Ishikawa (cell line): Measurements from ENCODE around the gene TRIP6.

ENCODE experiments used
- CEBPB ChIP-seq: IDR thresholded peaks from 2 replicates; pipeline ENCODE4 v1.6.1; 2012
- CREB1 ChIP-seq: IDR thresholded peaks from 2 replicates; pipeline ENCODE4 v1.6.1; 2012; ENCODE audit warnings: low read depth
- EGR1 ChIP-seq: IDR thresholded peaks from 2 replicates; pipeline ENCODE4 v1.6.1; 2012
- EP300 ChIP-seq: IDR thresholded peaks from 2 replicates; pipeline ENCODE4 v1.6.1; 2012; ENCODE audit warnings: borderline replicate concordance
- FOXM1 ChIP-seq: IDR thresholded peaks from 2 replicates; pipeline ENCODE4 v1.6.1; 2012; ENCODE audit warnings: low read depth, borderline replicate concordance
- MAX ChIP-seq: IDR thresholded peaks from 2 replicates; pipeline ENCODE4 v1.6.1; 2012
- NFIC ChIP-seq: IDR thresholded peaks from 2 replicates; pipeline ENCODE4 v1.6.1; 2012
- RAD21 ChIP-seq: IDR thresholded peaks from 2 replicates; pipeline ENCODE4 v1.6.1; 2012; ENCODE audit warnings: low read depth
- REST ChIP-seq: IDR thresholded peaks from 2 replicates; pipeline ENCODE4 v1.6.1; 2012; ENCODE audit warnings: low read depth, mild to moderate bottlenecking
- TAF1 ChIP-seq: IDR thresholded peaks from 2 replicates; pipeline ENCODE4 v1.6.1; 2012; ENCODE audit warnings: low read depth, mild to moderate bottlenecking
- TCF12 ChIP-seq: IDR thresholded peaks from 2 replicates; pipeline ENCODE4 v1.6.1; 2012; ENCODE audit warnings: low read depth
- TEAD4 ChIP-seq: IDR thresholded peaks from 2 replicates; pipeline ENCODE4 v1.6.1; 2012
- USF1 ChIP-seq: IDR thresholded peaks from 2 replicates; pipeline ENCODE4 v1.6.1; 2012
- YY1 ChIP-seq: IDR thresholded peaks from 2 replicates; pipeline ENCODE4 v1.6.1; 2012; ENCODE audit warnings: low read depth
- ZBTB7A ChIP-seq: IDR thresholded peaks from 2 replicates; pipeline ENCODE4 v1.6.1; 2012; ENCODE audit warnings: low read depth

The TRIP6 gene

DNA sequence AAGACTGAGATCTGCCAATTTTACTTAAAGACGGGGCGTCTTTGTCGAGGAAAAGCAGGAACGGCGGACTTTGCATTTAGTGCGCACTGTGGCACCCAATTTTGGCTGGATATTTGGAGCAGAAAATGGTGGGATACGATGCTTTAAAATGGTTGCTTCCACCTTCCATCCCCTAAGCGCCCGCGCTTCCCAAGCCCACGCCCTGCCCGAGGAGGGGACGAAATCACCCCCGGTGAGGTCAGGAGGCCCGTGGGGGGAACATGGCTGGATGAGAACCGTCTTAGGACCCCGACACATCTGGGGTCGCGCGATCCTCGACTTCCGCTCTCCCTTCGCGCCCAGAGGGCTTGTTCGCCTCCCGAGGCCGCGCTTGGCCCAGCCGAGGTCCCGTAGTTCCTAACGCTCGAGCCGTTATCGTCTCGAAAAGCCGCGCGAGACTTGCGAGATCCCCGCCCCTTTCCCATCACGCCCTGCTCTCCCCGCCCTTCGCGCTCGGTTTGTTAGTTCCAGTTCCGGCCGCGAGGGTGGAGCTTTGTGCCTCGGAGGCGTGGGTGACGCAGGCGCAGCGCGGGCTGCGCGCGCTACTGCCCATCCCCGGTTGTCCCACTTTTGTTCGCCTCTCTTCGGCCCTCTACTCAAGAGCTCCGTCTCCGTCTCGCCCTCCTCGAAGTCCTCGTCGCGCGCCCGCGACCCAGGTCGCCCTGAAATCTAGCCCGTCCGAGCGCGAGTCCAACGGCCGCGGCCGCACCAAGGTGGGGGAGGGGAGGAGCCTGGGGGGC lies 7.6 kb downstream of the TRIP6 start, which contains the start of gene SRRT:
SRRT (plus strand) TSS at position 527 of the 779 bp plus-strand sequence. CDS start 488 bp downstream, outside the sequence.
- TF ChIP-seq TEAD4 (peak; percentile 49), USF1 (peak; percentile 31; the same call in 1 of the 2 replicates), TAF1 (peak; percentile 86), TCF12 (peak; percentile 50; the same call in 1 of the 2 replicates), YY1 (peak; percentile 82; the same call in 1 of the 2 replicates), FOXM1 (0 out of 2 replicates have a peak, but pooled peaks have one; percentile 36), CEBPB (no peak), MAX (peak; percentile 88), CREB1 (peak; percentile 52), NFIC (no peak), RAD21 (no peak), EGR1 (peak; percentile 40; the same call in 1 of the 2 replicates), EP300 (peak; percentile 45; the same call in 1 of the 2 replicates), REST (no peak), ZBTB7A (peak; percentile 62)

DNA sequence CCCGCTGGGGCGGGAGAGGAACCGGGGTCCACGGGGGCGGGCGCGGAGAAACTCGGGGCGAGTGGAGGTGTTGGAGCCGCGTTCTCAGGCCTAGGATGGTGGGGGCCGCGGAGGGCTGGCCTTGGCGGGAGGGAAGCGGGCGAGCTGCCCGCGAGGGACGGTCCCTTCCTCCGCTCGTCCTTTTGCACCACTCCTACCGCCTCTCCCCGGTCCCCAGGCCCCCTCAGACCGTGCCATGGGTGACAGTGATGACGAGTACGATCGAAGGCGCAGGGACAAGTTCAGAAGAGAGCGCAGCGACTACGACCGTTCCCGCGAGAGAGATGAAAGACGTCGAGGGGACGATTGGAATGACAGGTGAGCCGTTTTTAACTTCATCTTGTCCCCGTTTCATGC lies 8.2 kb downstream of the TRIP6 start:
- TF ChIP-seq TAF1 (no peak; the same call in 1 of the 2 replicates), TEAD4 (no peak), CREB1 (no peak), CEBPB (no peak), TCF12 (no peak), NFIC (no peak), USF1 (no peak), EGR1 (no peak), FOXM1 (no peak)

- no peak for TF ChIP-seq RAD21
Observed at GRCh38 chr7:100878013-100878412, 10.8 kb downstream of the TRIP6 start.

DNA sequence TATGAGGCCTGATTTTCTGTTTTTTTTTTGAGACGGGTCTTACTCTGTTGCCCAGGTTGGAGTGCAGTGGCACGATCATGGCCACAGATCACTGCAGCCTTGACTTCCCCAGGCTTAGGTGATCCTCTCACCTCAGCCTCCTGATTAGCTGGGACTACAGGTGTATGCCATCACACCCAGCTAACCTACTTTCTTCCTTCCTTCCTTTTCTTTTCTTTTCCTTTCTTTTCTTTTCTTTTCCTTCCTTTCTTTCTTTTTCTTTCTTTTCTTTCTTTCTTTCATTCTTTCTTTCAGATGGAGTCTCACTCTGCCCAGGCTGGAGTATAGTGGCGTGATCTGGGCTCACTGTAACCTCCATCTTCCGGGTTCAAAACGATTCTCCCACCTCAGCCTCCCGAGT lies 11.5 kb downstream of the TRIP6 start:
- no peak for TF ChIP-seq CEBPB

GRCh38 chr7:100879685-100880261 lies 12.6 kb downstream of the TRIP6 start:
- no peak for TF ChIP-seq CREB1
- no peak for TF ChIP-seq TAF1
- no peak for TF ChIP-seq FOXM1

DNA sequence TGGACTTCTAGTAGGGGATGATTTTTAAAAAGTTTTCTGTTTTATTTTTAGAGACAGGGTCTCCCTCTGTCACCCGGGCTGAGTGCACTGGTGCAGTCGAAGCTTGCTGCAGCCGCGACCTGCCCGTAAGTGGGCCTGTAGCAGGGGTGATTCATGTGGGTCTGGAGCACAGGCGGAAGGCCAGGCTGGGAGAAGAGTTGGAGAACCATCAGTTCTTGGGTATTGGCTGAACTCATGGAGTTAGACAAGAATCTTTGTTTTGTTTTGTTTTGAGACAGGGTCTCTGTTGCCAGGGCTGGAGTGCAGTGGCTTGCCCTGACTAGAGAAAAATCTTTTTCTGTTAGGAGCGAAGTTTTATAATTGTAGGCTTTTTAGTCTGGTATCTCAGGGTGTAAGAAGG lies 13.5 kb downstream of the TRIP6 start:
- TF ChIP-seq ZBTB7A, result no peak
- no peak for TF ChIP-seq MAX
- no peak for TF ChIP-seq EGR1
- TF ChIP-seq CREB1, result no peak
- no peak for TF ChIP-seq NFIC
- no peak for TF ChIP-seq EP300
- no peak for TF ChIP-seq RAD21
- no peak for TF ChIP-seq TEAD4
- TF ChIP-seq TAF1, result no peak
- TF ChIP-seq YY1, result no peak
- no peak for TF ChIP-seq TCF12
- TF ChIP-seq REST, result no peak
- no peak for TF ChIP-seq FOXM1
